Fibroblast of skin of scalp (primary cell): Measurements from ENCODE around the gene KLF15.

ENCODE experiments used
- DNase-seq: peaks from one replicate; pipeline ENCODE4 v3.0.0-alpha.2; 2013

Gene KLF15

DNA sequence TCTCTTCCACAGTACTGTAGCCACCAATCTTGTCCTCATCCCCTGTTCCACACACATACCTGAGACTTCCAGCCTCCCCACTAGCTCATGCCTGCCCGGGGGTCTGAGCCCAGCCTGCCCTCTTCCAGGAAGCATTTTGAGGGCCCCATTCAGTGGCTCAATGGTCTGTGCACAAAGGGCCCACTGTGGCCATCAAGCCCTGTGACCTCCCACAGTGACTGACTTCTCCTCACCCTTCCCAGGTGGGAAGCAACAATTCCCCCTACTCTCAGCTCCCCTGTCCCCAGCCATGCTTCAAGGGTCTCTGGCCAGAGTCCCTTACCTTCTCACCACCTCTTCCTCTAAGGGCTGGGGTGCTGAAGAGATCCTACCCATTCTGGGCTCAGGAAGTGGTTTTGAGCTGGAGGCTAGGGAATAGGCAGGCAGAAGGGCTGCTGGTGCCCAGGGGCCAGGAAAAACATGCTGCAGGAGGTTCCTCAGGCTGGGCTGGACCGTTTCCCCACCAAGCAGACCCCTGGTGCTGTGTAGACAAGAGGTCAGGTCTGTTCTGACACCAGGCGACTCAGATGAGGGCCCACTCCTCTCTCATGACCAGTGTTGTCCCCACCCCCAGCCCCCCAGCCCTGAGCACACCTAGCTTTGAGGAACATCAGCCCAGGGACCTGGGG, 3.0 kb upstream of the KLF15 start:
- DNase-seq = no peak

DNA sequence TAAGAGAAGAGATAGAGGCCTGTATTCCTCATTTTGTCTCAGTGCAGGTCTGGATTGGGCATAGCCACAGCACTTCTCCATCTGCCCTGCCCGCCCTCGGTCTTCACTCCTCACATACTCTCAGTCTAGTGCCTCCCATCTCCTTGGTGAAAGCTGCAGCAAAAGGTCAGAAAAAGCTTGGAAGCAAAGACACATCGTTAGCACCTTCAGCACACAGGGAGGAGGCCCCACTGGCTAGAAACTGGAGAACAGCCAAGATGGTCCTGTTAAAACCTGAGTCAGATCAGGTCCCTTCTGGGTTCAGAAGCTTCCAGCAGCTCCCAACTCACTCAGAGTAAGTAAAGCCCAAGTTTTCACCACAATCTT, 1.6 kb upstream of the KLF15 start:
- no peak for DNase-seq

DNA sequence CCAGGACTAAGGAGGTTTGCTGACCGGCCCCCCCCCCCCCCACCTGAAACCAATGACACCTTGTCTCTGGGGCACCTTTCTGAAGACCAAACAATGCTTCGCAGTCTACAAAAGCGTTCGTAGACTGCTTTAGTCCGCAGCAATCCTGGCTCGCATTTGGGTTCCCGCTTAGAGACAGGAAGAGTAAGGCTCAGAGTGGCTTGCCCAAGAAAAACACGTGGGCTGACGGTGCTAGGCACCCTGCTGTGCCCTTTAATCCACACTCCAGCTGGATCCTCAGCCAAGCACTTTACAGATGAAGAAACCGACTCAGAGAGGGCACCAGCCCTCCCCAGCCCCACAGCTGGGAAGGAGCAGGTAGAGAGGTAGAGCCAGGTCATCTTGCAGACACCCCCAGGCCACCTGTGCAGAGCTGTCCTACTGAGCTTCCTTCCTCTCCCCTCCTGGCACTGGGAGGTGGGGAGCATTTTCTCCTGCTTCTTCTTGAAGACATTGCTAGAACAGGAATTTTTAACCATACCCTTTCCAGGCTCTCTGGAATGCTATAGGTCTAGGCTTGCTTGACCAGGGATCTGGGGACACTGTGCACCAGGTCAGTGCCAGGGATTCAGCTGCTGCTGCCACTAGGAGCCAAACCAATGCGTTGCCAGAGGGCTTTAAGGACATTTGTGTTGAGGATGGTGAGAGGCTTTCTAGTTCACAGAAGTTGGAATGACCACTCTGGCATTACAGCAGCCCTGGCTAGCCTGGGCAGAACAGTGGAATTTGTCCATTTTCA, 1.0 kb upstream of the KLF15 start:
- DNase-seq = no peak

DNA sequence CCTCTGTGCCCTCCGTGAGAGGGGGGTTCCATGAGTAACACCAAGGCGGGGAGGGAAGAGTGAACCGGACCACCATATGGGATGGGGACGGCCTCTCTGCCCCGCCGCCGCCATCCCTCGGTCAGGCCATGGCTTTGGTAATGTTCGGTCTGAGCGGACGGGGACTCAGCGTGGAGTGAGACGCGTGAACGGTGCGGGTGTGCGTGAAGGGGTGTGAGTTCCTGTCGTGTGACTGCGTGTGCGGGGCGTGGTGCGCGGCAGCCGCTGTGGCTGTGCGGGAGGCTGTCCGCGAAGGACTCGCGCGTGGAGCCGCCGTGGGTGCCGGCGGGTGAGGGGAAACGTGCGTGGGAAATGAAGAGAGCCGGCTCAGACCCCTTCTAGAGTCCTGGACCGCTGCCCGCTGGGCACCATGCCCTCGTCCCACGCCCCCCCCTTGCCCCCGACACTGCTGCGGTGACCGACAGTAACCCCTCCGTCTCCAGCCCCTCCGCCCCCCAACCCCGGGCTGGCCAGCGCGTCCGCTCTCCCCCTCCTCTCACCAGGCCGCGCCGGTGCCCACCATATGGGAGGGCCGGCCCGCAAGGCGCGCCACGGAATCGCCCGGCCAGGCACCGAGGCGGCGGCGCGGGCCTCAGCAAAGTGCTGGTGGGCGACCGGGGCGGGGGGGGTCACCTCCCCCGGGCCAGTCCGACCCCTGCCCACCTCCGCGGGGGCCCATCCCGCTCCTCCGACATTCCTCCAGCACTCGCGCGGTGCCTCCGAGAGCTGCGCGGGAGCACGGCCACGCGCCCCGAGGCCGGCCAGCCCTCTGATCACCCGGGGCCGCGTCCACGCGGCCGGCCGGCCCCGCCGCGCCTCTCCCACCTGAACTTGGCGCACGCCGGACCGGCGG, 589 bp downstream of the KLF15 start:
- DNase-seq = no peak

DNA sequence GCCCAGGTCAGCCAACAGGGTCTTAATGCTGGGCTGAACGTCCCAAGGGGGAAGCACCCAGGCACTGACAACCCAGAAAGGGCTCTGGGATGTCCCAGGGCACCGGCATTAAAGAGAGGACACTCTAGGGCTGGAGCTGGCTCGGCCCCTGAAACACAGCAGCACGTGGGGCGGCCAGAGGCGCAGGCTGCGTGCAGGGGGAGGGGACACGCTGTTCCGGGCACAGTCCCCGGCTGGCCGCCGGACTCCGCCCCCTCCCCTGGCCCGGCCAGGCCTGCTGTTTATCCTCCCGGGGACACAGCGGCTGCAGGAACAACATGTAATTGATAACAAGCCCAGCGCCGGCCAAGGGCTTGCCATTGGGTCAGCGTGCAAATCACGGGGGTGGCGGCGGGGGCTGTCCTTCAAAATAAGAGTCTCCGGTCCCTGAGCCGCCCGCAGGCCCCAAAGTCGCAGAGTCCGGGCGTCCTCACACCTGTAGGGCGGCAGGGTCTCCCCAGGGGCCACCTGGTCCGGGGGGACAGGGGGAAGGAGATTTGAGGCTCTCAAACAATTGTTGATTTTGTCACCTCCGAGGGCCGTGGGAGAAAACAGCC, 1.3 kb downstream of the KLF15 start:
- DNase-seq = peak; percentile 38

DNA sequence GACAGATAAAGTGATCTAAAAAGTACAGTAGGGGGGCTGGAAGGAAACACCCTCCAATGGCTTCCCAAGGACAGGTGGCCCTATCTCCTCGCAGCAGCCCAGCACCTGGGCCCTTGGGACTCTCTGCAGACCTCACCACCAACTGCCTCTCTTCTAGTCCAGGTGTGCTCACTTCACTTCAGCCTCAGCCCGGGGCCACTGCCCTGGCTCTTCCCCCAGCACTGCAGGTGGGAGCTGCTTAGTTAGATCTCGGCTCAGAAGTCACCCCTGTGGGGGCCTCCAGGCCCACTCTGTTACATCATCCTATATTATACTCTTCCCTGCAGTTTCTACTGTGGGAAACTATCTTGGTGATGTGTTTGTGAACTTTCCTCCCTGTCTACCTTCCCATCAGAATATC, 2.0 kb downstream of the KLF15 start:
- no peak for DNase-seq

DNA sequence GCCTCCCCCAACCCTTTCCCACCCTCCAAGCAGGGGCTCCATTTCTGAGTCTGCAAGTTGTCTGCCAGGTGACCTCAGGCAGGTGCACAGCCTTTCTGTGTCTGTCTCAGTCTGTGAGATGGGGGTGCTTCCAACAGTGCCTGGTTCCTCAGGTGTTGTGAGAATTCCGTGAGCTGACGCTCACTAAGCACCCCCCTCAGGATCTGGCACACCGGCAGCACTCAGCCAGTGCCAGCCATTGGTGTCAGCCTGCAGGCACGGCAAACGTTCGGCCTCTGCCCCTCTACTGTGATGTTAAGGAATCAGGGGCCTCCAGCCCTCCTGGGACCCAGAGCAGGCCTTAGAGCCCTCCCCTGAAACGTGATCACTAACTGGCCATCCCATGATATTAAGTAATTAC, 2.4 kb downstream of the KLF15 start:
- no peak for DNase-seq

DNA sequence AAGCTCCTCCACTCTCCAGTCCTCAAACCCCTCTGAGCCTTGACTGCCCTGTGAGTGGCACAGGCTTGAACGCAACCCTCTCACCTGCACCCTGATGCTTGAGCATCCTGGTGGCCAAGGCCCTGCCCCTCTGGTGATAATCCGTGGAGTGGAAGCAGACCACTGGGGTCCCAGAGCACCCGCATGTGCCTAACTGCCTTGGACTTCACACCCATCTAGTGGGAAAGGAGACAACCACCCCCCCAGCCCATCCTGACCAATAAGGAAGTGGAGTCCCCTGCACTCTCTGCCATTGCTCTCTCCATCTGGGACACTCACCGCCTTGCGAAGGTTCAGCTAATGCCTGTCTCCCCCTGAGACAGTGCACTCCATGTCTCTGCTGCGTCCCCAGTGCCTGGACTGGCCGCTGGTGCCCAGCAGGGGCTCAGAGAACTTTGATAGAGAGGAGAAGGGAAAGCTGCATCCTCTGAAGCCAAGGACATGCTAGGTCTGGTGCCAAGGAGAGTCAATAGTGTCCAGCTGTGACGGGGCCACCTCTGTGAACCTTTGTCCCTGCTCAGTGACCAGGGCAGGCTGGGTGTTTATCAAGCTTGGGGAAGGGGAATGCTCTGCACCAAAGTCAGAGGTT, 3.4 kb downstream of the KLF15 start:
- no peak for DNase-seq

DNA sequence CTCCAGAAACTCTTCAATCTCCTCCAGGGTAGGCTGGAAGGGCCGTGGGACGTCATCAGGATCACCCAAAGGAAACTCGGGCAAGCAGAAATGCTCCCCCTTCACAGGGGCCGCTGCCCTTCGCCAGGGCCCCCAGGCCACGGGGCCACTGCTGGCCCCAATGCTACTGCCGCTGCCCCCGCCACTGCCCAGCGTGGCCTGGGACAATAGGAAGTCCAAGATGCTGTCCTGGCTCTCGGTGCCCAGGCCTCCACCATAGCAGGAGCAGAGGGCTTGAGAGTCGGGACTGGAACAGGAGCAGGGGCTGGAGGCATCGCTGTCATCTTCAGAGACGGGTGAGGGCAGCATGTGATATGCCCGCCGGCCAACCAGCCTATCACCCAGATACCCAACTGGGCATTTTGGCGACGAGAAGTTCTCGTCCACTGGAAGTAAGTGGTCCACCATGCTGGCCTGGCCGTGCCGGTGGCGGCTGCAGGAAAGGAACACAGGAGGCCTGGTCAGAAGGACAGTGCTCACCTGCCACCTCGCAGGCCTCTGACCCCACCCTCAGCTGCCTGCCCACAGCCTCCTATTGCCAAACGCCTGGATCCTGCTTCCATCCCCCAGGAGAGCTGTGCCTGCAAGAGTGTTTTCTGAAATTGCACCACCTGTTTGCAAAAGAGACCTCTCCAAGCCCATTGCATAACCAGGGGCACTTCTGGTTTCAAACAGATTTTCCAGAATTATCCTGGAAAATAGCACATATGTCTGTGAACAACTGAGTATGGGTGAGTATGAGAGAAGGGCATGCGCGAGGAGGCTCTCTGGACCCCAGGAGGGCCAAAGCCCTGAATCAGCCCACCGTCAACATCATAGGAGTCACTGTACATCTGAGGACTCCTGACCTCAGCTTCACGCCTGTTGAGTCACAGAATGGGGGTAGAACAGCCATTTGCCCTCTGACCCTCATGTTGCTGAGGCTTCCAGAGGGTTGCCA, 4.4 kb downstream of the KLF15 start:
- DNase-seq = no peak

DNA sequence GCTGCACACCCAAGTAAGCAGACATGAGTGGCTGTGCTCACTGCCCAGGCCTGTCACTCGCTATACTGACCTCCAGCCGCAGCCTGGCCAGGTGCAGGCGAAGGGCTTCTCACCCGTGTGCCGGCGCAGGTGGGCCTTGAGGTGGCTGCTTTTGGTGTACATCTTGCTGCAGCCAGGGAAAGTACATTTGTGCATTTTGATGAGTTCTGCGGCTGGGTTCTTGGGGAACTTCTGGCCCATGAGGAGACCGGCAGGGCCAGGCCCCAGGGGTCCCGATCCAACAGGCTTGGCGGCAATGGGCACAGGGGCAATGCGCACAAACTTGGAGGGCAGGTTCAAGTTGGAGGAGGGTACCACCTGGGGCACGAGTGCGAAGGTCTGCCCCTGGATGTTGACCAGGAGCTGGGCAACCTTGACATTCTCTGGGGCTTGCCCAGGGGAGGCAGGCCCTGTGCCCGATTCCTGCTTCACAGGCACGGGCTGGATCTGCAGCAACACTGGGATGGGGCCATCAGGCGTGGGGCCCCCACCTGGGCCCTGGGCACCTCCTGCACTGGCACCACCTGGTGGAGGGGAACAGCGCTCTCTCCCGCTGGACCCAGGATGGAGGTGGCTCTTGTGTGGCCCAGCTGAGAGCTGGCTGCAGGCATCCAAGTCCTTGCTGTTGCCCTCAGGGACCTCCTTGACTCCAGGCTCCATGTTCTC, 5.3 kb downstream of the KLF15 start:
- DNase-seq = no peak

DNA sequence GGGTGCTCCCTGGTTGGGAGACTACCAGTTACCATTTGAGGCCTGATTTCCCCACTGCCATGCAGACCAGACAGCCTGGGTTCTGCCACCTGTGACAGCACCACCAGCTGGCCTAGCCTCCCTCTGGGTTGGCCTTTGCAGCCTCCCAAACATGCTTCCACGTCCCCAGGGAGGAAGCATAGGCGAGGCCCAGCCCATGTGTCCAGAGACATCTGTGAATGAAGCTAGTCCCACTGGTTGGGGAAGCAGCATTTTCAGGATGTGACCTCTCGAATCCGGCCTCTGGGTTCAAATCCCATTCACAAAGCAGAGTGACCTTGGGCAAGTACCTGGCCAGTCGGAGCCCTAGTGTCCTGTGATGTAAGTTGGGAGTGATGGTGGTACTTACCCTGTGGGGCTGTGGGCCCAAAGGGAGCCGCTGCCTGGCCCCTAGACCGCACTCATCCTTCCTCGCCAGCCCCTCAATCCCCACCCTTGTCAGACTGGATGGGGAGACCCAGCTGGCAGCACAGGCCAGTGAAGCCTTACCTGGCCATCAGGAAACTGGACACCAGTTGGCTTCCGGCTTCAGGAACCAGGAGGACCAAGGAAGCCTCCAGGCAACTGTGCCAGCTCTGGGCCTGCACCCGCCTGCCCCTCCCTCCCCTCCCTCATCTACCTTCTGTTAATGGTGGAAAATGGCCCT, 6.0 kb downstream of the KLF15 start:
- DNase-seq = no peak

DNA sequence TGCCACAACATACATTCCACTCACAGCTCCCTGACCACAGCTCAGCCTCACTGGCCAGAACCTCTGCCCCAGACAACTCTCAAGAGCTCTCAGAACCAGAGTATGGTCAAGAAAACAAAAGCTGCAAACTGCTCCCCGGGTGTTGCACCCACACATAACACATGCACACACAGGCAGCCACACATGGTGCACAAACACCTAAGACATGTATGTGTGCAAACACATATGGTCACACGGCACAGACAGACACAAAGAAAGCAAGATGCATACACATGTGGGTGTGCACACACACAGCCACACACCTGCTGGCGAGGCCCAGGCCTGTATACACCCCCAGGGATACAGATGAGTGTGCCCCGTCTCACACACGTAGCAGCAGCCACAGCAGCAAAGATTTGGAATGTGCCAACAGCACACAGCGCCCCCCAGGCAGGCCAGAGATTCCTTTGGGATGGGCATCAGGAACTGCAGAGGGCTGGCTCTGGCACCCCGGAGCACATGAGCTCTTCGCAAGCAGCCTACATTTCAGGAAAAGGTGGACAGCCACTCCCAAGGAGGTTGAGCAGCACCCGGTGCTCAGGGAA, 6.6 kb downstream of the KLF15 start:
- no peak for DNase-seq

DNA sequence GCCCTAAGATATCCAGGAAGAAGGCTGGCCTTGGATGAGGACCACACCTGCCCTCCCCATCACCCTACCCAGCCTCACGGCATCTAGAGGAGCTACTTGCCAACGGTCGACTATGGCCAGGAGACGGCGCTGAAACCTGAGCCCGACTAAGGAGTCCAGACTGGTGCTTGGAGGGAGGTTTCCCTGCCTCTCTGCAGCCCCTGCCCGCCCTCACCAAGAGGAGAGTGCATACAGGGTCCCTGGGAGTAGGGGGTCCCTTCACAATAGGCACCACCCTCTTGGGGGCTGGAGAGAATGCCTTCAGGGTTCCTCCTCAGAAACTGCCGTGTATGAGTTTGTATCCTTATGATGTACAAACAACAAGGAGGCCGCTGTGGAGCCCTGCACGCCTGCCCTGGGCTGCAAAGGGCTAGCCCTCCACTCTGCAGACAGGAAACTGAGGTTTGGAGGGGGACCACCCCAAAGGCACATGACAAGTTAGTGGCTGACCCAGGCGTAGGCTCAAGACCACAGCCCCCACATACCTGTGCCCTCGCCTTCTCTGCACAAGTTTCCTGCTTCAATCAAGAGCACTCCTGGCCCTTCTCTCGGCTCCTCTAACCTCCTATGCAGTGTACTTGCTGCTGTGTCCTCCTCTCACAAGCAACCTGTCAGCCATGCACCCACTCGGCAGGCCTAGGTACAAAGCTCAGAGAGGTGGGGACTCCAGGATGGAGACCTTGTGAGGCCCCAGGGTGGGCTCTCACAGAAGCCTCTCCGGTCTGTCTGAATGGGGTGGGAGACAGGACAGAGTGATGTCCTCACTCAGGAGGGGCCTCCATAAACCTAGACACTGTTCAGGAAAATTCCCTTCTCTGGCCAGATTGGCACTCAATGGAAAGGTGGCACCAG, 7.4 kb downstream of the KLF15 start:
- DNase-seq = no peak

DNA sequence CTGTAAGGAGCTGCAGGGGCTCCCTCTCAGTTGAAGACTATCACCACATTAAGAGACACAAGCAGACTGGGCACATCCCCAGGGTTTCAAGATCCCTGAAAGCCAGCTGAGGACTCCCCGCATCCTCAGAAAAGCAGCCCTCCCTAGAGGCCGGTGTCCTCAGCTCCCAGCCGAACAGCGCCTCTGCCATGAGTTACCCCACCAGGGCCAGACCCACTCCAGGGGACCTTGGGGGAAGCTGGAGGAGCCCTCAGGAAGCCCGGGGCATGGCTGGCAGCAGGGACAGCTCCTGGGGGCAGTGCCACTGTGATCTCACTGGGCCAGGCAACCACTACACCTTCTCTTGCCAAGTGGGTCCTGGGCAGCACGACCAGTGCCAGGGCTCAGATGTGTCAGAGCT, 8.1 kb downstream of the KLF15 start:
- no peak for DNase-seq

DNA sequence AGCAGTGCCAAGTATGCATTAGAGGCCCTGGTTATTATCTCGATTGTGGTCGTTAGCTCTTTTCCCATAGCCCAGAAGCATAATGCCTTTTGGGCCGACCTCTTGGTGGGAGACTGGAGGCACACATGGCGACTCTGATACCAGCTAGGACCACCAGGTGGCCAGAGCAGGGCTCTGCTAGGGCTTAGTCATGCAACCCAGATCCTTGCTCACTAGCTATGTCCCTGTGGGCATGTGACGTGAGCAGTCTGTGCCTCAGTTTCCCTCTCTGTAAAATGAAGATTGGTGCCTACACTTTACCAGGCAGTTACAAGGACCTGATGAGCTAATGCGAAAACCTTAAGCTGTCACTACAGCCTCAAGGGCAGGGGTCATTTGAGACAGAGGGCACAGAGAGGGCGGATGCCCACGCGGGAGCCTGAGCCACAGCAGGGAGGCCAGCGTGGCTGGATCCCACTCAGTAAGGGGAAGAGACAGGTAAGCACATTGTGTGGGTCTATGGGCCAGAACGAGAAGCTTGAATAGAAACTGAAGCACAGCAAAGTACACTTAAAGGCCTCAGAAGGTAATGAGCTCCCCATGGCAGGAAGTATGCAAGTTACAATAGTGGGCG, 8.8 kb downstream of the KLF15 start:
- no peak for DNase-seq

DNA sequence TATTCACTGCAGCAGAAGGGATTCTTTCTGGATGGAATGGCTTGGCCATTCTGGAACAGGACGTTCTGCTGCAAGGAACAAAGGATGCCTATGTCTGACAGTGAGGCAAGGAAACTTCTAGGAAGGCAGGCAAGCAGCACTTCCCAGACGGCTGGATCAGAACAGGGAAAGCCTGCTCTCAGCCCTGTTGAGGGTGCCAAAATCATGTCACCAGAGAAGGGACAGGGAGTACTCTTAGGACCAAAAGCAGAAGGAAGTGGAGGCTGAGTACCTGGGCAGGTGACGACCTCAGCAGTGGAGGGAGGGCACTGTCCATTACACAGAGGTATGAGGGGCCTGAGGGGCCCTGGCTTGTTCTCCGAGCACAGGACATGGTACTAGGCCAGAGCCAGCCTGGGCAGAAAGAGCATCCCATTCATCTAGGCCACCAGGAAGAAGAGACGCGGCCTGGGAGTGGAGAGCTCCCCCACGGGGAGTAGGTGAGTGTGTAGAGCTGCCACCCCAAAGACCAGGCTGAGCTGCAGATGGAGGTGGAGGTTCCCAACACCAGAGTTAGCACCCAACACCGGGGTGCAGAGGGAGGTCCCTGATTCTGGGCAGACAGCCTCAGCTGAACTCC, 9.6 kb downstream of the KLF15 start:
- no peak for DNase-seq

DNA sequence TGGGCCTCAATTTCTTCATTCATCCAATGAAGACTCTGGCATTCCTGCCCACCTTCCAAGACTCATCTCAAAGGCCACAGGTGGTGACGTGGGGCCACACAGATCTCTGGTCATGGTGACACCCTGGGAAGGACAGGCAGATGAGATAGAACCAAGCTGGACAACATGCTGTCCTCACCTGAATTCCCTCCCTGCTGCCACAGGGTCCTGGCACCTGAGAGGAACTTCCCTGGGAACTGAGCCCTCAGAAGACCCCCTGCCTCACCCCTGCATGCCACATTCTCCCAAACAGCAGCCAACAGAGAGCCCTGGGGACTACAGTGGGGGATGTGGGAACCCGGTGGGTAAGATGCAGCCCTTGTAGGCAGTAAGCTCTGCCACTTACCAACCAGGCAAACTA, 10.7 kb downstream of the KLF15 start:
- no peak for DNase-seq
